ENCODE results near the gene CD3D. TPM values are rescaled to one million over a fixed set of nuclear protein-coding genes. Genes with fewer than 3 reads are reported as not detected.
"Not testable (repeated sequence)": the region's sequence is repeated elsewhere in the genome, so short reads cannot be mapped to it uniquely, and the experiment has no call there.

CD3D gene
- total RNA-seq, 1 donor from 2014 or later: 1.3 TPM

DNA sequence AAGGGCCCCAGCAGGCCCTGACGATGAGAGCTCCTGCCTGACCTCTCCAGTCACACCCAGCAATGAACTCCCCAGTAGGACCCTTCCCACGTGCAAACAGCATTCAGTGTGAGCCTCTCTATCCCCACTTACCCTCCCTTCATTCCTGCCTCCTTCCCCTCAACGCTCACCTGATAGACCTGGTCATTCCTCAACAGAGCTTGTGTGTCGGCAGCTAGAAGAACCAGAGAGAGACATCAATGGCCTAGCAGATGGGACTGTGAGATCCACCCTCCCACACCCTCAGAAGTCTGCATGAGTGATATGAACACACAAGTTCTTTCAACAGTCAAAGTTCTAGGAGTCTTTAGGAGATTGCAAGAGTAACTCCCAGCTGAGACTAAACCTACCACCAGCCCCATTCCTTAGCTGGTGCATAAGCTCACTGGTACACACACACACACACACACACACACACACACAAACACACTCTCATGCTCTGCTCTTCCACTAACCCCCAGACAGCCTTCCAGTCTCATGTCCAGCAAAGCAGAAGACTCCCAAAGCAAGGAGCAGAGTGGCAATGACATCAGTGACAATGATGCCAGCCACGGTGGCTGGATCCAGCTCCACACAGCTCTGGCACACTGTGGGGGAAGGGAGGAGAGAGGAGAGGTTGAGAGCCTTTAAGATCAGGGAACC lies 3.1 kb downstream of the CD3D start:
- no peak for DNase-seq (ENCODE audit: low spot score)

- no peak for DNase-seq (ENCODE audit: low spot score)
These were observed 3.9 kb downstream of the CD3D start for GRCh38 chr11:118338637-118339061.

GRCh38 chr11:118334745-118335144 lies 7.8 kb downstream of the CD3D start:
- no peak for DNase-seq (ENCODE audit: low spot score)

DNA sequence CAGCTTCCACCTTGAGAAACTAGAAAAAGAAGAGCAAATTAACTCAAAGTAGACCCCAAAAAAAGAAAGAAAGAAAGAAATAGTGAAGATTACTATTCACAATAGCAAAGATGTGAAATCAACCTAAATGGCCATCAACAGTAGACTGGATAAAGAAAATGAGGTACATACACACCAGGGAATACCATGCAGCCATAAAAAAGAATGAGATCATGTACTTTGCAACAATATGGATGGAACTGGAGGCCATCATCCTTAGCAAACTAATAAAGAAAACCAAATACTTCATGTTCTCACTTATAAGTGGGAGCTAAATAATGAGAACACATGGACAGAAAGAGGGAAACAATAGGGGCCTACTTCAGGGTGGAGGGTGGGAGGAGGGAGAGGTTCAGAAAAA lies 13.8 kb downstream of the CD3D start:
- DNase-seq (ENCODE audit: low spot score): no peak

- DNase-seq (ENCODE audit: low spot score): no peak
These were observed 17.2 kb downstream of the CD3D start for GRCh38 chr11:118325283-118325682.

DNA sequence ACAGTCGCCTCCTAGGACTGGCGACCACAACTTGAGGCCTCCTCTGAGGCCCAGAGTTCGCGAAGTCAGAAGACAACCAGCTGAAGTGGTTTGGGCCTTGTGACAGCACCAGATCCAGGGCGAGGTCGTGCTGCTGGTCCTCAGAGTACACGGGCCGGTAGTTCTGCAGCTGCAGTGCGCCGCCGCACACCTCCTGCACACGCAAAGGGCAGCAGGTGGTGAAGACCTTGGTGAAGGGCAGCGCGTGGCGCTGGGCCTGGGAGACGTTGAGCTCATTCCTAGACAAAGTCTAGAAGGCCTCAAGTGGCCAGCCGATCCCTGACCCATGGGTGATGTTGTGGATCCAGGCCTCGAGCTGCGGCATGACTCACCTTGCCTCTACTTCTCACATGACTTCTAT lies 19.8 kb downstream of the CD3D start:
- no peak for DNase-seq (ENCODE audit: low spot score)

DNA sequence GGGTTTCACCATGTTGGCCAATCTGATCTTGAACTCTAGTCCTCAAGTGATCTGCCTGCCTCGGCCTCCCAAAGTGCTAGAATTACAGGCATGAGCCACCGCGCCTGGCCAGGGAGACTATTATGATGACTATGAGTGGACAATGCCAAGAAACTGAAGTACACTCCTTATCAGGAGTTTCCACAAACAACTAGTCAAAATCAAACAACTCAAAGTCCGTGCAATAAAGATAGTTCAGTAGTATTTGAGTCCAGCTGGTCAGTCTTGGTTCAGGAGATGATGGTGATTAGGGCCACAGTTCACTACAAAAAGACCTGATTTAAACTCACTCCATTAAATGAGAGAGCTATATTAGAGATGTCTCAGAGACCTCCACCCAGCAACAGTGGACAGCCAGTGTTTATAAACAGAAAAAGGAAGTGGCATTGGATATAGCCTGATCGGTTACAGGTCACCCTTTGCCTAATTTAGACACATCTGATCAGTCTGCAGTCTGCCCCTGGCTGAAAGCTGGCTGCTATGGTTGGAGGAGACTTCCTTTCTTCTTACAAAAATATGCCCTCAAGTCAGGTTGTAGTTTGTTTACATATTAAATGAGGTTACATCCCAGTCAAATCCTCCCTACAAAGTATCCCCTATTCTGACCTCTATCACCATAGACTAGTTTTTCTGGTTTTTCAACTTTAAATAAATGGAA lies 21.0 kb downstream of the CD3D start:
- no peak for DNase-seq (ENCODE audit: low spot score)

GRCh38 chr11:118320515-118320914 lies 22.0 kb downstream of the CD3D start:
- DNase-seq (ENCODE audit: low spot score): no peak

GRCh38 chr11:118319337-118319707 lies 23.2 kb downstream of the CD3D start:
- no peak for DNase-seq (ENCODE audit: low spot score)

DNA sequence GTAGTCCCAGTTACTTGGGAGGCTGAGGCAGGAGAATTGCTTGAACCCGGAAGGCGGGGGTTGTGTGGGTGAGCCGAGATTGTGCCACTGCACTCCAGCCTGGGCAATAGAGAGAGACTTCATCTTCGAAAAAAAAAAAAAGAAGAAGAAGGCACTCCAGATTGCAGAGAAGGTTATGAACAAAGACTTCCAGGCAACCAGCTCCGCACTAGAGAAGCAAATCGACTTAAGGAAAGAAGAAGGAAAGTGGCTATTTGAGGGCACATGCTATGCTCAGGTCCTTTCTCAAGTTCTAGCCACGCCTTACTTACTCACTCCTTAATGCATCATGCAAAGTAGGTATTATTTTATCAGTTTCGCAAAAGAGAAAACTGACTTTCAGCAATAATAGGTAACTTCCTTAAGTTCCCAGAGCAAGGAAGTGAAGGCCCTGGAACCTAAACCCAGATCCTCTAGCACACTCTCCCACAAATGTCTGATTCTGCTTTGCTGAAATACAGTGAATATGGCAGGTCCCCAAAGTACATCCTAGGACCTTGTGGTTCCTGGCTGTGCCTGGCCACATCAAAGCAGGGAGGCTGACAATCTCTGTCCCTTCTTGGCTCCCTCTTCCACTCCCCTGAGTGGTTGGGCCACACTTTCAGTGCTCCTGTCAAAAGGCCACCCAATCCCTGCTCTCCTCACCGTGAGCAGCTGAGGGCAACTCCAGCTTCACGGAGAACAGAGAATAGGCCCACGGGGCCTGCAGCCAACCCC lies 23.7 kb downstream of the CD3D start:
- no peak for DNase-seq (ENCODE audit: low spot score)

DNA sequence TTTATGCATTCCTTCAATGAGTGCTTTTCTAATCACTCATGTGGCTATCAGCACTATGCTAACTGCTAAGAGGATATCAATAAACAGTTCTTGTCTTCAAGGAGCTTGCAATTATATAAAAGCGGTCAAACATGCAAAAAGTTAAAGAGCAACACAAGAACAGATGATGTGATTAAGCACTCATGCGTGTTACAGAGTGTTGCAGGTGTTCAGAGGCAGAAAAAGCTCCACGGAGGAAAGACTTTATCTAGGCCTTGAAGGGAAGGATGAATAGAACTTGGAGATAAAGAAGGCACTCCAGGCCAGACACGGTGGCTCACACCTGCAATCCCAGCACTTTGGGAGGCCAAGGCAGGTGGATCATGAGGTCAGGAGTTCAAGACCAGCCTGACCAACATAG lies 24.4 kb downstream of the CD3D start:
- no peak for DNase-seq (ENCODE audit: low spot score)

DNA sequence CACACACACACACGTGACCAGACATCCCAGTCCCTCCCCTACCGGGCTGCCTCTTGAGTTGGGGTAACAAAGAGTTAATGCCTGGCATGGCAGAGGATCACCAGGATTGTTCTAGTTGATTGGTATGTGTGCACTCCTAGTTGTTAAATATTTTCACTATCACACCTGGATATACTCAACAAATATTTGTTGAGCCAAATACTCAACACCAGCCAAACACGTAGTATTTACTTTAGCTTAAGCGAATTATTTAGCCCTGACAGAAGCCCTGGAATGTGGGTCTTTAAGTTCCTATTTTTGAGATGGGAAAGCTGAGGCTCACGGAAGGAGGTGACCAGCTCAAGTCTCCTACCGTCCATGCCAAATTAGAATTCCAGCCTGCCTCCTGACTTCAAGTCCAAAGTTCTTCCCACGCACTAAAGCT lies 27.5 kb downstream of the CD3D start:
- DNase-seq (ENCODE audit: low spot score): no peak

GRCh38 chr11:118313242-118313641 lies 29.3 kb downstream of the CD3D start:
- DNase-seq (ENCODE audit: low spot score): no peak

DNA sequence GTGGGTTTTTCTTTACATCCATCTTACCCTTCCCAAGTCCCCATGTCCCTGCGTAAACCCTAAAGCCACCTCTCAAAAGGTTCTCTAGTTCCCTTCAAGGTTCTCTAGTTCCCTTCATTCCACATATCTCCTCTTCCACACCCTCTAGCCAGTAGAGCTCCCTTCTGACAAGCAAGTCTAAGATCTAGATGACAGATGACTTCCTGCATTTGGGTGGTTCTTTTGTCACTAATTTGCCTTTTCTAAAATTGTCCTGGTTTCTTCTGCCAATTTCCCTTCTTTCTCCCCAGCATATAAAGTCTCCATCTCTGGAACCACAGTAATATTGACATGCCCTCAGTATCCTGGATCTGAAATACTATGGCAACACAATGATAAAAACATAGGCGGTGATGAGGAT lies 30.2 kb downstream of the CD3D start:
- DNase-seq (ENCODE audit: low spot score): no peak

GRCh38 chr11:118311518-118311917 lies 31.0 kb downstream of the CD3D start:
- no peak for DNase-seq (ENCODE audit: low spot score)

GRCh38 chr11:118310781-118311485 lies 31.6 kb downstream of the CD3D start:
- no peak for DNase-seq (ENCODE audit: low spot score)

- no peak for DNase-seq (ENCODE audit: low spot score)
These were observed 32.2 kb downstream of the CD3D start for GRCh38 chr11:118310271-118310670.

GRCh38 chr11:118308995-118309528 lies 33.4 kb downstream of the CD3D start:
- not testable (repeated sequence) for DNase-seq (ENCODE audit: low spot score)

GRCh38 chr11:118306556-118306955 lies 35.9 kb downstream of the CD3D start:
- DNase-seq (ENCODE audit: low spot score): no peak

GRCh38 chr11:118305726-118306125 lies 36.8 kb downstream of the CD3D start:
- no peak for DNase-seq (ENCODE audit: low spot score)

DNA sequence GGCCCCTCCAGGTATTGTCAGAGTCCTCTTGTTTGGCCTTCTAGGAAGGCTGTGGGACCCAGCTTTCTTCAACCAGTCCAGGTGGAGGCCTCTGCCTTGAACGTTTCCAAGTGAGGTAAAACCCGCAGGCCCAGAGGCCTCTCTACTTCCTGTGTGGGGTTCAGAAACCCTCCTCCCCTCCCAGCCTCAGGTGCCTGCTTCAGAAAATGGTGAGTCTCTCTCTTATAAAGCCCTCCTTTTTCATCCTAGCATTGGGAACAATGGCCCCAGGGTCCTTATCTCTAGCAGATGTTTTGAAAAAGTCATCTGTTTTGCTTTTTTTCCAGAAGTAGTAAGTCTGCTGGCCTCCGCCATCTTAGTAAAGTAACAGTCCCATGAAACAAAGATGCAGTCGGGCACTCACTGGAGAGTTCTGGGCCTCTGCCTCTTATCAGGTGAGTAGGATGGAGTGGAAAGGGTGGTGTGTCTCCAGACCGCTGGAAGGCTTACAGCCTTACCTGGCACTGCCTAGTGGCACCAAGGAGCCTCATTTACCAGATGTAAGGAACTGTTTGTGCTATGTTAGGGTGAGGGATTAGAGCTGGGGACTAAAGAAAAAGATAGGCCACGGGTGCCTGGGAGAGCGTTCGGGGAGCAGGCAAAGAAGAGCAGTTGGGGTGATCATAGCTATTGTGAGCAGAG lies 37.8 kb downstream of the CD3D start, which contains the start of gene CD3E:
TSS of gene CD3E (plus strand) at position 163 of the 681 bp plus-strand sequence. CDS start at position 386, 223 bp downstream.
- DNase-seq (ENCODE audit: low spot score): no peak
